ENCODE measurements around the gene FOXP1. TPM values are rescaled to one million over a fixed set of nuclear protein-coding genes. Genes with fewer than 3 reads are reported as not detected.

Gene FOXP1
- total RNA-seq, 1 experiment from 2014 or later = 75.3 TPM

DNA sequence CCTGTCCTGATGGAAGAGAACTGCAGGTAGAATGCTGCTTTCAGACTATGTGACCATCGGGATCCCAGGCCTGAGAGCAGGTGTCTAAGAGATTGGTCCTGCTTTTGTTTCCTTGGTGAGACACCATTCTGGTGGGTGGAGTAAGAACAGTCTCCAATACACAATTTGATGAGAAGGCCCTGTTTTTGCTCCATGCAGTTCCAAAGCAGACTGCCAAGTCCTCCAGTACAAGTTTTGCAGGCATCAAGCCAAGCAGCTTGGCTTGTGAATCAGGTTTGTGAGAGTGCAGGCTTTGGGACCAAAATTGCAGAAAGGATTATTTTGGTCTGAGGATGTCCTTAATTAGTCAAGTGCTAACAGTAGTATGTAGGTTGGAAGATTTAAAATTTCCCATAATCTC lies 381.6 kb downstream of the FOXP1 start:
- Histone ChIP-seq H3K27me3 (ENCODE audit: insufficient read depth, low read length) (no peaks in the 10 kb centered on the region), H3K27ac (ENCODE audit: insufficient read length, low read depth, low read length) (no peak overlapping the region), H4K5ac (ENCODE audit: insufficient read length, low read depth, low read length) (no peak overlapping the region), H3K9me3 (ENCODE audit: control insufficient read depth, low read depth, low read length) (no peaks in the 10 kb centered on the region), H3K4me1 (ENCODE audit: insufficient read depth, low read length) (no peaks in the 10 kb centered on the region; the same call in 1 of the 2 replicates), H2AFZ (ENCODE audit: low read length) (no peak overlapping the region), H3K56ac (ENCODE audit: insufficient read length, low read depth, low read length) (no peak overlapping the region), H4K8ac (replicated peaks; ENCODE audit: insufficient read length, low read depth, low read length) (no peak overlapping the region), H3K9ac (ENCODE audit: extremely low read depth, insufficient read length, low read length) (no peak overlapping the region), H2BK12ac (ENCODE audit: insufficient read length, low read depth, low read length) (no peak overlapping the region), H3K4me2 (ENCODE audit: insufficient read depth, insufficient read length, low read length) (no peak overlapping the region), H3K23me2 (ENCODE audit: insufficient read length, low read depth, low read length, poor library complexity, severe bottlenecking) (no peaks in the 10 kb centered on the region), H2BK120ac (ENCODE audit: low read depth, low read length, poor library complexity, severe bottlenecking) (no peak overlapping the region), H2BK15ac (ENCODE audit: low read depth, low read length) (no peak overlapping the region), H4K91ac (ENCODE audit: insufficient read length, low read depth, low read length) (no peak overlapping the region), H3K79me1 (ENCODE audit: insufficient read depth, low read depth, low read length, poor library complexity, severe bottlenecking) (peaks cover 2% of the 10 kb centered on the region), H3T11ph (ENCODE audit: low read length) (no peak overlapping the region), H3K79me2 (ENCODE audit: insufficient read depth, low read length) (no peaks in the 10 kb centered on the region), H3K18ac (ENCODE audit: insufficient read length, low read depth, low read length) (no peak overlapping the region), H2AK5ac (ENCODE audit: insufficient read length, low read length) (no peak overlapping the region), H3K23ac (ENCODE audit: insufficient read length, low read depth, low read length) (no peak overlapping the region), H2BK5ac (ENCODE audit: insufficient read length, low read length) (no peak overlapping the region), H3K4ac (ENCODE audit: low read depth, low read length) (no peak overlapping the region), H3K14ac (ENCODE audit: insufficient read depth, low read length) (no peak overlapping the region; the same call in 1 of the 2 replicates), H4K20me1 (ENCODE audit: control insufficient read depth, insufficient read depth, insufficient read length) (no peaks in the 10 kb centered on the region), H2BK20ac (ENCODE audit: low read depth, low read length, poor library complexity, severe bottlenecking) (no peak overlapping the region)
- Mint-ChIP-seq H3K4me3 (no peak overlapping the region), H3K9me3 (no peaks in the 10 kb centered on the region), H3K4me1 (peaks cover 31 to 37% of the 10 kb centered on the region in 2 experiments), H3K27ac (peak overlapping the region in 1 of 3 experiments; percentile 55; a peak in 1 of 7 replicates), H3K27me3 (ENCODE audit: low read depth) (no peaks in the 10 kb centered on the region), H3K36me3 (ENCODE audit: insufficient read depth in 1 of 3, low read depth in 3 of 3) (peaks cover 0 to 6% (median 0%) of the 10 kb centered on the region in 3 experiments; a peak in 2 of 7 replicates)
- TF ChIP-seq, protein P1, sequence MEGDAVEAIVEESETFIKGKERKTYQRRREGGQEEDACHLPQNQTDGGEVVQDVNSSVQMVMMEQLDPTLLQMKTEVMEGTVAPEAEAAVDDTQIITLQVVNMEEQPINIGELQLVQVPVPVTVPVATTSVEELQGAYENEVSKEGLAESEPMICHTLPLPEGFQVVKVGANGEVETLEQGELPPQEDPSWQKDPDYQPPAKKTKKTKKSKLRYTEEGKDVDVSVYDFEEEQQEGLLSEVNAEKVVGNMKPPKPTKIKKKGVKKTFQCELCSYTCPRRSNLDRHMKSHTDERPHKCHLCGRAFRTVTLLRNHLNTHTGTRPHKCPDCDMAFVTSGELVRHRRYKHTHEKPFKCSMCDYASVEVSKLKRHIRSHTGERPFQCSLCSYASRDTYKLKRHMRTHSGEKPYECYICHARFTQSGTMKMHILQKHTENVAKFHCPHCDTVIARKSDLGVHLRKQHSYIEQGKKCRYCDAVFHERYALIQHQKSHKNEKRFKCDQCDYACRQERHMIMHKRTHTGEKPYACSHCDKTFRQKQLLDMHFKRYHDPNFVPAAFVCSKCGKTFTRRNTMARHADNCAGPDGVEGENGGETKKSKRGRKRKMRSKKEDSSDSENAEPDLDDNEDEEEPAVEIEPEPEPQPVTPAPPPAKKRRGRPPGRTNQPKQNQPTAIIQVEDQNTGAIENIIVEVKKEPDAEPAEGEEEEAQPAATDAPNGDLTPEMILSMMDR (conservative IDR thresholded peaks at IDR 0.05) = no peak
- DNase-seq = no peak
- no CpG with 5 or more reads among the region's 1 CpG for WGBS (ENCODE audit: extremely low coverage, insufficient read length, low lambda C conversion rate)

All from H9 (cell line).